ENCODE results near the gene SEZ6. TPM values are rescaled to one million over a fixed set of nuclear protein-coding genes. Genes with fewer than 3 reads are reported as not detected.

SEZ6 gene
- total RNA-seq, 1 donor from 2014 or later = not detected

GRCh38 chr17:28941251-28941650 is 64.6 kb downstream of the SEZ6 start:
- Histone ChIP-seq H3K27ac (no peak overlapping the region), H3K27me3 (no peaks in the 10 kb centered on the region), H3K4me1 (peaks cover 92% of the 10 kb centered on the region), H3K4me3 (no peak overlapping the region), H3K9me3 (no peaks in the 10 kb centered on the region), H3K36me3 (peaks cover 0 to 11% of the 10 kb centered on the region in 2 donors)
- DNase-seq (ENCODE audit: extremely low spot score in 2 of 2) = no peak
- TF ChIP-seq POLR2AphosphoS5 (IDR thresholded peaks at IDR 0.05; ENCODE audit: insufficient read depth in 1 of 2, low read depth in 1 of 2) = no peak
- no peak for TF ChIP-seq POLR2A (IDR thresholded peaks at IDR 0.05)
- TF ChIP-seq, protein P1, sequence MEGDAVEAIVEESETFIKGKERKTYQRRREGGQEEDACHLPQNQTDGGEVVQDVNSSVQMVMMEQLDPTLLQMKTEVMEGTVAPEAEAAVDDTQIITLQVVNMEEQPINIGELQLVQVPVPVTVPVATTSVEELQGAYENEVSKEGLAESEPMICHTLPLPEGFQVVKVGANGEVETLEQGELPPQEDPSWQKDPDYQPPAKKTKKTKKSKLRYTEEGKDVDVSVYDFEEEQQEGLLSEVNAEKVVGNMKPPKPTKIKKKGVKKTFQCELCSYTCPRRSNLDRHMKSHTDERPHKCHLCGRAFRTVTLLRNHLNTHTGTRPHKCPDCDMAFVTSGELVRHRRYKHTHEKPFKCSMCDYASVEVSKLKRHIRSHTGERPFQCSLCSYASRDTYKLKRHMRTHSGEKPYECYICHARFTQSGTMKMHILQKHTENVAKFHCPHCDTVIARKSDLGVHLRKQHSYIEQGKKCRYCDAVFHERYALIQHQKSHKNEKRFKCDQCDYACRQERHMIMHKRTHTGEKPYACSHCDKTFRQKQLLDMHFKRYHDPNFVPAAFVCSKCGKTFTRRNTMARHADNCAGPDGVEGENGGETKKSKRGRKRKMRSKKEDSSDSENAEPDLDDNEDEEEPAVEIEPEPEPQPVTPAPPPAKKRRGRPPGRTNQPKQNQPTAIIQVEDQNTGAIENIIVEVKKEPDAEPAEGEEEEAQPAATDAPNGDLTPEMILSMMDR (IDR thresholded peaks at IDR 0.05) = no peak
- intact Hi-C loops (cut with DNase I) = no loop called here

GRCh38 chr17:28940675-28941074 is 65.2 kb downstream of the SEZ6 start:
- Histone ChIP-seq H3K4me1 (peaks cover 92% of the 10 kb centered on the region), H3K9me3 (no peaks in the 10 kb centered on the region), H3K27ac (no peak overlapping the region), H3K4me3 (no peak overlapping the region), H3K27me3 (no peaks in the 10 kb centered on the region), H3K36me3 (peaks cover 0 to 11% of the 10 kb centered on the region in 2 donors)
- TF ChIP-seq POLR2A (IDR thresholded peaks at IDR 0.05) (no peak), POLR2AphosphoS5 (IDR thresholded peaks at IDR 0.05; ENCODE audit: insufficient read depth in 1 of 2, low read depth in 1 of 2) (no peak)
- TF ChIP-seq, protein P1 (IDR thresholded peaks at IDR 0.05) = no peak
- intact Hi-C loops (cut with DNase I) = no loop called here
- DNase-seq (ENCODE audit: extremely low spot score in 2 of 2) = no peak

DNA sequence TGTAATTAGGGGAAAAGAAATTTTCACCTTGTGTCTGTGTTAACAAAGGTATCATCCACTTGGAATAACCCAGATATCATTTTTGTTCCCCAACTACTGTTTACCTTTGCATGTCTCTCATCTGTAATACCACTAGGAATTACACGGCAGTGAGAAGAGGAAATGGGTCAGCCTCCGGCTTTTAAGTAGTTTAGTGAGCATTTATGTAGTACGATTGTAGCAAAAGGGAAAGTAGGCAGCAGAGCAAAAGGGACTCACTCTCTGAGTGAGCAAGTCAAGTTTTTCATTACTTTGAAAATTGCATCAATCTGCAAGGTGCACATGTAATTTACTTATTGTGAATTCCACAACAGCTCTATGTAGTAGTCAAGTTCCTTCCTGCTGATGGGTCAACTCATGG is 65.7 kb downstream of the SEZ6 start:
- Histone ChIP-seq H3K9me3 (no peaks in the 10 kb centered on the region), H3K36me3 (peaks cover 0 to 11% of the 10 kb centered on the region in 2 donors), H3K4me1 (peaks cover 92% of the 10 kb centered on the region), H3K27me3 (no peaks in the 10 kb centered on the region), H3K4me3 (no peak overlapping the region), H3K27ac (no peak overlapping the region)
- no peak for DNase-seq (ENCODE audit: extremely low spot score in 2 of 2)
- TF ChIP-seq, protein P1 (IDR thresholded peaks at IDR 0.05) = no peak
- intact Hi-C loops (cut with DNase I) = no loop called here

DNA sequence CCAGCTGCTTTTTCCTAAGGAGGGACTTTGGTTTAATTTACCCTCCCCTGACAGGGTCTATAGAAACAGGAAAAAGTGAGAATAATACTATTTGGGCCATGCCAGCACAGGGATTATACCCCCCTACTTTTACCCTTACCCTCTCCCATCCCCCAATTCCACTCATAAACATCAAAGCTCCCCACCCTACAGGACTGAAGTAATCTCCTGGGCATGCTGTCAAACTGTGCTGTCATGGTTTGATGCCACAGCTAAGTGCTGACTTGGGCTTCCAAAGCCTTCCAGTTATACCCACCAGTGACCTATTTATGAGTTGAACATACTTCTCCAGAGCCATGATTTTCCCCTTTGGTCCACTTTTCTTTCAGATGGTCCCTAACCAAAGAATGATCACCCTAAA is 67.3 kb downstream of the SEZ6 start:
- Histone ChIP-seq H3K9me3 (no peaks in the 10 kb centered on the region), H3K36me3 (peaks cover 0 to 11% of the 10 kb centered on the region in 2 donors), H3K27ac (no peak overlapping the region), H3K27me3 (no peaks in the 10 kb centered on the region), H3K4me1 (peaks cover 83% of the 10 kb centered on the region), H3K4me3 (no peak overlapping the region)
- intact Hi-C loops (cut with DNase I) = no loop called here
- TF ChIP-seq, protein P1 (IDR thresholded peaks at IDR 0.05) = no peak
- TF ChIP-seq POLR2AphosphoS5 (IDR thresholded peaks at IDR 0.05; ENCODE audit: insufficient read depth in 1 of 2, low read depth in 1 of 2) (no peak), POLR2A (IDR thresholded peaks at IDR 0.05) (no peak)
- DNase-seq (ENCODE audit: extremely low spot score in 2 of 2) = no peak

- Histone ChIP-seq H3K4me3 (no peak overlapping the region), H3K9me3 (no peaks in the 10 kb centered on the region), H3K27ac (no peak overlapping the region), H3K4me1 (peaks cover 71% of the 10 kb centered on the region), H3K27me3 (no peaks in the 10 kb centered on the region), H3K36me3 (no peaks in the 10 kb centered on the region)
- DNase-seq (ENCODE audit: extremely low spot score in 2 of 2) = no peak
- TF ChIP-seq, protein P1 (IDR thresholded peaks at IDR 0.05) = no peak
- no peak for TF ChIP-seq POLR2AphosphoS5 (IDR thresholded peaks at IDR 0.05; ENCODE audit: insufficient read depth in 1 of 2, low read depth in 1 of 2)
- TF ChIP-seq POLR2A (IDR thresholded peaks at IDR 0.05) = no peak
- intact Hi-C loops (cut with DNase I) = no loop called here
Measured at GRCh38 chr17:28937044-28937729, 68.6 kb downstream of the SEZ6 start.

All from vagina (tissue), 2 donors.